Stomach smooth muscle (tissue), 2 donors: Measurements from ENCODE around the gene COX8A.

ENCODE experiments used
- H3K27ac ChIP-seq: one replicate; pipeline ENCODE4 v1.7.0; 2013; ENCODE audit warnings: mild to moderate bottlenecking, low read length, inconsistent platforms
- H3K27me3 ChIP-seq, 2 donors: one replicate each; pipeline ENCODE4 v1.7.0; 2013; ENCODE audit warnings: low read length in 2 of 2; ENCODE audit not compliant: insufficient read depth in 2 of 2, control insufficient read depth in 1 of 2
- H3K36me3 ChIP-seq, 2 donors: one replicate each; pipeline ENCODE4 v1.7.0; 2013; ENCODE audit warnings: low read length in 2 of 2; ENCODE audit not compliant: control insufficient read depth in 2 of 2, insufficient read depth in 2 of 2
- H3K4me1 ChIP-seq: one replicate; pipeline ENCODE4 v1.7.0; 2013; ENCODE audit warnings: low read length; ENCODE audit not compliant: control insufficient read depth, insufficient read depth
- H3K4me3 ChIP-seq, 2 donors: one replicate each; pipeline ENCODE4 v1.7.0; 2013; ENCODE audit warnings: low read length in 2 of 2
- H3K9ac ChIP-seq, 2 donors: one replicate each; pipeline ENCODE4 v1.7.0; 2013; ENCODE audit warnings: low read length in 2 of 2, mild to moderate bottlenecking in 1 of 2
- H3K9me3 ChIP-seq, 2 donors: one replicate each; pipeline ENCODE4 v1.7.0; 2013; ENCODE audit warnings: low read length in 2 of 2; ENCODE audit not compliant: control insufficient read depth in 2 of 2
- donor health status: healthy.
- donor health status: Pancreatic carcinoma.

COX8A gene

GRCh38 chr11:64003807-64004589 lies 29.6 kb downstream of the COX8A start:
- Histone ChIP-seq H3K27ac (no peak overlapping the region), H3K9ac (no peak overlapping the region), H3K4me1 (peaks cover 43% of the 10 kb centered on the region), H3K9me3 (no peaks in the 10 kb centered on the region), H3K36me3 (no peaks in the 10 kb centered on the region), H3K27me3 (no peaks in the 10 kb centered on the region), H3K4me3 (no peak overlapping the region)

- Histone ChIP-seq H3K4me1 (peaks cover 39% of the 10 kb centered on the region), H3K27me3 (no peaks in the 10 kb centered on the region), H3K9me3 (no peaks in the 10 kb centered on the region), H3K27ac (no peak overlapping the region), H3K9ac (no peak overlapping the region), H3K4me3 (no peak overlapping the region), H3K36me3 (no peaks in the 10 kb centered on the region)
Observed at GRCh38 chr11:64004590-64004984, 30.2 kb downstream of the COX8A start.

GRCh38 chr11:64005691-64006090 lies 31.3 kb downstream of the COX8A start:
- Histone ChIP-seq H3K27ac (no peak overlapping the region), H3K9ac (no peak overlapping the region), H3K4me3 (no peak overlapping the region), H3K36me3 (no peaks in the 10 kb centered on the region), H3K4me1 (peaks cover 30% of the 10 kb centered on the region), H3K9me3 (no peaks in the 10 kb centered on the region), H3K27me3 (no peaks in the 10 kb centered on the region)

- Histone ChIP-seq H3K36me3 (no peaks in the 10 kb centered on the region), H3K9me3 (no peaks in the 10 kb centered on the region), H3K27me3 (no peaks in the 10 kb centered on the region), H3K4me3 (no peak overlapping the region), H3K4me1 (peaks cover 26% of the 10 kb centered on the region), H3K9ac (no peak overlapping the region), H3K27ac (no peak overlapping the region)
Observed at GRCh38 chr11:64006398-64006797, 32.0 kb downstream of the COX8A start.

- peak overlapping the region in 1 of 2 donors; percentile 67 for H3K4me3 ChIP-seq
- H3K36me3 ChIP-seq, result no peaks in the 10 kb centered on the region
- no peak overlapping the region for H3K27ac ChIP-seq
- peak overlapping the region in 1 of 2 donors; percentile 5 for H3K9ac ChIP-seq
- H3K4me1 ChIP-seq, result peaks cover 20% of the 10 kb centered on the region
- H3K9me3 ChIP-seq, result no peaks in the 10 kb centered on the region
- no peaks in the 10 kb centered on the region for H3K27me3 ChIP-seq
Observed at GRCh38 chr11:64007160-64007628, 32.8 kb downstream of the COX8A start.

- Histone ChIP-seq H3K27me3 (no peaks in the 10 kb centered on the region), H3K9me3 (no peaks in the 10 kb centered on the region), H3K4me1 (peaks cover 18% of the 10 kb centered on the region), H3K9ac (no peak overlapping the region), H3K27ac (no peak overlapping the region), H3K4me3 (peak overlapping the region in 1 of 2 donors; percentile 67), H3K36me3 (no peaks in the 10 kb centered on the region)
Observed at GRCh38 chr11:64007629-64008282, 33.3 kb downstream of the COX8A start.

GRCh38 chr11:64008283-64008913 lies 34.0 kb downstream of the COX8A start:
- H3K9ac ChIP-seq, result no peak overlapping the region
- no peaks in the 10 kb centered on the region for H3K27me3 ChIP-seq
- no peaks in the 10 kb centered on the region for H3K36me3 ChIP-seq
- H3K4me1 ChIP-seq, result peaks cover 18% of the 10 kb centered on the region
- H3K27ac ChIP-seq, result no peak overlapping the region
- H3K9me3 ChIP-seq, result no peaks in the 10 kb centered on the region
- H3K4me3 ChIP-seq, result no peak overlapping the region

GRCh38 chr11:64008914-64009633 lies 34.7 kb downstream of the COX8A start:
- Histone ChIP-seq H3K36me3 (no peaks in the 10 kb centered on the region), H3K4me1 (peaks cover 18% of the 10 kb centered on the region), H3K9ac (no peak overlapping the region), H3K27me3 (no peaks in the 10 kb centered on the region), H3K9me3 (no peaks in the 10 kb centered on the region), H3K27ac (no peak overlapping the region), H3K4me3 (no peak overlapping the region)

- Histone ChIP-seq H3K36me3 (no peaks in the 10 kb centered on the region), H3K27ac (no peak overlapping the region), H3K9me3 (no peaks in the 10 kb centered on the region), H3K4me1 (peaks cover 18% of the 10 kb centered on the region), H3K4me3 (no peak overlapping the region), H3K9ac (no peak overlapping the region), H3K27me3 (no peaks in the 10 kb centered on the region)
Observed at GRCh38 chr11:64009710-64010109, 35.3 kb downstream of the COX8A start.

GRCh38 chr11:64010783-64011182 lies 36.4 kb downstream of the COX8A start:
- Histone ChIP-seq H3K27me3 (no peaks in the 10 kb centered on the region), H3K9me3 (no peaks in the 10 kb centered on the region), H3K4me3 (no peak overlapping the region), H3K36me3 (no peaks in the 10 kb centered on the region), H3K9ac (no peak overlapping the region), H3K4me1 (peaks cover 18% of the 10 kb centered on the region), H3K27ac (no peak overlapping the region)
